HG03139 (cell line): ENCODE measurements around the gene PBX1.

Source experiments
- ATAC-seq: cut with Tn5 transposase; IDR thresholded peaks from one replicate; pipeline ENCODE4 v1.9.1; 2021; ENCODE audit not compliant: unreplicated experiment

The PBX1 gene

GRCh38 chr1:164693564-164694359 lies 134.8 kb downstream of the PBX1 start:
- no peak for ATAC-seq

DNA sequence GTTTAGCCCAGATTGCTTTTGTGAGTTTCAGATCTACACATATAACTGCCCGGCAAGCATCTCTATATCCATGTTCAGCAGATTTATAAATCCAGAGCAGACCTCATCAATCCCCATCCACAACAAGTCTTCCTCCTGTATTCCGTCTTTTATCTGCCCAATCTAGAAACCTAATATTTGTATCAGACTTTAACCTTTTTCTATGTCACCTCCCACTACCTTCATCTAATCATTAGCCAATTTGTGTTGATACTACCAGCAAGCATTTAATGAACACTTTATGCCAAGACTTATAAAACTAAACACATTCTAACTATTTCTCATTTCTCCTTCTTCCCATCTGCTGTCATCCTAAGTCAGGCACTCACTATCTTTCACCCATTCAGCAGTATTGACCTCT lies 135.5 kb downstream of the PBX1 start:
- no peak for ATAC-seq

DNA sequence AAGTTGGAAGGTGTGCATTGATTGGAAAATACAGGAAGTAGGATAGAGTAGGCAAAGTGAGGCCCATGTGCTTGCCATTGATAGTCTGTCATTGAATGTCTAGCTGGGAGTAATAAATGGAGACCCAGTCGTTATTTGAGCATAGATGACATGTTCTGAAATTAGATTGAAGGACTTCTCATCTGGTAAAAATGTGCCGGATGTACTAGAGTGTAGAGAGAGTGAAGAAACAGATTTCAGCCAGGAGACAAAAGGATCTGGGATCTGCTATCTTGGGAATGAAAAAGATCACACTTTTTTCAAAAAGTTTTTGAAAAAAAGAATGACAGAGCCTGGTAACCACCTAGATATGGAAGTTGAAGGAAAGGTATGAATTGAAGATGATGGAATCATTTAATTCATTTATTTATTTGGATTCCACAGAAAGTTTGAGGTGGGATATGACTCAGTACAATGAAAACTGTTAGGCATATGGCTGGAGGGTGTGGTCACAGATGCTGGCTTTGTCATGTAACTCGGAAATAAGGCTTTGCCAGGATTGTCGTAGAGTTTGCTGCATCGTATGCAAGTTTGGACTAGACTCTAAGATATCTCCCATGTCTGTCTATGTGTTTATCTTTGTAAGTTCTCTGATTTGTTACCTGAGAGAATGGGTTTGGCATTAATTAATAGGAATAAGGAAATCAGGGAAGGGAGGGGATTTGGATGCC lies 137.1 kb downstream of the PBX1 start:
- no peak for ATAC-seq

DNA sequence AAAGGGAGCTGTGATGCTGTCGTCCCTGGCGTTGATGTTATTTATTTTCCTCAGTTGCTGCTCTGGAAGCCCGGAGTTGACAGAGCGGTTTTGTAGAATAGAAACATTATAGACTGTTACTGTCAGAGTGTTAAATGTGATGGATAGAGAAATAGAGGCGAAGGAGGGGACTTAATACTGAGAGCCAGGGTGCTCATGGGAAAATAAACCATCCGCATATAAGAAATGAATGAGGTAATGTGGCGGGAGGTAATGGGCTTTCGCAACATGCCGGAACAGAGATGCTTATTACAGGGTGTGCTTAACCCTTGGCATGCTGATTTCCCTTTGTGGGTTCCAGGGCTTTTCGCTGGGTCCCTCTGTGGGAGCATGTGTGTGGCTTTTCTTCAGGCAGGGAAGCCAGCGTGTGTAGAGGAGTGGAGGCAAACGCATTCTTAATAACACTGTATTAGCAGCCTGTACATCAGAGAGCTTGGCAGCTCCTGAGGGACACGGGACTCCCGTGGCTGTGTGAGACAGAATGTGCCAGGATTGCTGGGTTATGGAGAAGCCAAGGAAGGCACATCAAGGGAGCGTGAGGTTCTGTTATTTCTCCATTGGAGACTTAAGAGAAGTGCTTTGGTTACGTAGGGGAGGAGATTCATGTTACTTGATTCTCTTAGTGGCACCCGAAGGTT lies 141.0 kb downstream of the PBX1 start:
- no peak for ATAC-seq

DNA sequence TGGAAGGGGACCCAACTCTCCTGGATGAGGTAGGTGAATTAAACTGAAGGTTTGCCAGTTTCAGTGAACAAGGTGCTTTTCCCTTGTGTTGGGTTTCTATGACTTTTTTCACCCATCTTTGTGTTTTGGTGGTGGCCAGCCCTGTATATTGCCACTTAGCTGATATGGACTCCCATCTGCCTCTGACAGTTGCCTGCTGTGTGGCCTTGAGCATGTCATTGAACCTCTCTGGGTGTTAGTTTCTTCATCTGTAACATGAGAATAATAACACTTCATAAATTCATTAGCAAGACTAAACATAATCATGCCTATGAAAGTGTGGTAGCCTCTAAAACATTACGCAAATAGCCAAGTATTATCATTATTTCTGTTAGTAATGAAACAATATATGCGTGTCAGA lies 141.7 kb downstream of the PBX1 start:
- ATAC-seq, result no peak

DNA sequence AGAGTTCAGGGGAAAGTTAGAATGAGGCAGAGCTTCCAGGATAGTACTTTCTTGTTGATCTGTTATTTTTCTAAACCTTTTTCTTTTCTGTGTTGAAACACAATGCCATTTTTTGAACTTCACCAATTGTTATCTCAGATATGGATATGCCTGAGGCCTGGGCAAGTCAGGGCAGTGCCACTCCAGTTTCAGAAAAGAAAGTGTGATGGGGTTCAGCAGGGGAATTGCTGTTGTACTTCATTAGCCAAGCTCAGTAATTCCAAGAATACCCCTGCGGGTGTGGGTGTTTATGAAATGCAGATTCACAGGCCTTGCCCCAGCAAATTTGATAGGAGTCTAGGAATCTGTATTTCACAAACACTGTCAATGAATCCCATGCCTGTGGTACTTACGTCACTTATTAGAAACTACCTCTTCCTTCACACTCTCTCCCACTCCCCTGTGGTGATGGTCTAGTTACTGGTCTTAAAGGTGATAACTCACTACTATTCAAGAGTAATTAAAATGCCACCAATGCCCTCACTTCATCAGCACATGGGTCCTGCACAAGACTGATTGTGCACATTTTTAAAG lies 142.3 kb downstream of the PBX1 start:
- ATAC-seq, result no peak

GRCh38 chr1:164702216-164702615 lies 143.2 kb downstream of the PBX1 start:
- ATAC-seq, result no peak

- ATAC-seq, result no peak
Measured at GRCh38 chr1:164702664-164703063, 143.7 kb downstream of the PBX1 start.

- ATAC-seq, result no peak
Measured at GRCh38 chr1:164703463-164703862, 144.5 kb downstream of the PBX1 start.

DNA sequence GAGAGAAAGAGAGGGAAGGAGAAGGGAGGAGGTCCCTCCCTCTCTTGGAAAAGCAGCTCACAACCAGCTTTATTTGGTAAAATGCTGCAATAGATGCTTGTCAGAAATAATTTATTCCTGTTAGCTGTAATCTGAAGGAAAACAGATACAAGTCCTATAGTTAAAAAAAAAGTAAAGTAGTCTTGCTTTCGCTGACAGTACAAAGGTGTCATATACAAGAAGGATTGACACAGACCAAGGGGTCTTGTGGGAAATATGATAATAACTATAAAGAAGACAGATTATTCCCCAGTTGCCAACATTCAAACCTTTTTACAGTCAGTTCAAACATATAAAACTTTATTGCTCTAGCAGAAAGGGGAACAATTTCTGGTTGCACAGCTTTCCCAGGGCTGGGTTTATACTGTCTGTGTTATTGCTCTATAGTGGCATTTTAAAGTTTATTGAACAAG lies 145.0 kb downstream of the PBX1 start:
- no peak for ATAC-seq

GRCh38 chr1:164704954-164705353 lies 146.0 kb downstream of the PBX1 start:
- no peak for ATAC-seq

GRCh38 chr1:164706606-164706987 lies 147.6 kb downstream of the PBX1 start:
- ATAC-seq, result no peak

DNA sequence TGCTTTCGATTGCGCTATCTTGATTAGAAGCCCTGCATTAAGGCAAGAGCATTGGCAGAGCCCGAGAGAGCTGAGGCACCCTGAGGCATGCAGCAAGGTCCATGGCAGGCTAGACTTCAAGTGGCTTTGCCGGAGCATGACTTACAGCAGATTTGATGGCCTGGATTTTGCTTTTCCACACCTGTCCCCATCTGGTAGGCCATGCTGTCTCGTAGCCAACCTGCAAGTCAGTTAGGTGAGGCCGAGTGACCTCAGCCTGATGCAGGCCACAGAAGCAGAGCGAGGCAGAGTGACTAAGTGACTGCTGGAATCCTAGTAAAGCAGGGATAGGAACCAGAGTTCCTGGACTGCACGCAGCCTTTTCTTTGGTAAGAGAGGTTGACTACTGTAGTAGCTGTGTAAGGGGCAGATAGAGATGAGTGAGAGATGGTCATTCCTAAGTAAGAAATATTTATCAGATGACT lies 148.9 kb downstream of the PBX1 start:
- no peak for ATAC-seq

DNA sequence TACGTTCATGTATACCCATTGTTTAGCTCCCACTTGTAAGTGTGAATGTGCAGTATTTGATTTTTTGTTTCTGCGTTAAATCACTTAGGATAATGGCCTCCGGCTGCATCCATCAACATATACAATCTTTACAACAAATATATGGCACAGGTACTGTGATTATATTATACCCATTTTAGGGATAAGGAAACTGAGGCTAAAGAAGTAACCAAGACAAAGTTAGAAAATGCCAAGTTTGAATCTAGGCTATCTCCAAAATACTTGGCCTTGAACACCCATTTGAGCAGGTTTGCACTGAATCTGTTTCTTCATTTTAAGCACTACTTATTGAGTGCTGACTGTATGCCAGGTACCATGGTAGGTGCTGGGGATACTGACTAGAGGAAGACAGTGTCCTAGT lies 149.6 kb downstream of the PBX1 start:
- ATAC-seq, result no peak

DNA sequence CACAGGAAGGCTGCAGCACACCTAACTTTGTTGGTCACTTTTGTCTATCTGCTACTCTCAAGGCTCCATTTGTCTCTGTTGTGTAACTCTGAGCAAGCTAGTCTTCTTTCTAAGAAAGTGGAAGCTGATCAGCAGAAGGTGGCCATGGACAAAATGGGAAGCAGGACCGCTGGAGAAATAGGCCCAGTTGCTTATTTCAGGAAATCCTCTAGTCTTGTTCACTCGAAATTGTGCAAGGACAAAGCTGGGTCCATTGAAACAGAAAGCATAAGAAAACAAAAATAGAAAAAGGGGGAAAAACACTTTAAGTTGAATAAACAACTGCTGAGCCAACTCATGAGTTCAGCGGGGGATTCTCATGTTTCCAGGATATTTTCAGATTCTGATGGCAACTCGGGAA lies 150.1 kb downstream of the PBX1 start:
- no peak for ATAC-seq

DNA sequence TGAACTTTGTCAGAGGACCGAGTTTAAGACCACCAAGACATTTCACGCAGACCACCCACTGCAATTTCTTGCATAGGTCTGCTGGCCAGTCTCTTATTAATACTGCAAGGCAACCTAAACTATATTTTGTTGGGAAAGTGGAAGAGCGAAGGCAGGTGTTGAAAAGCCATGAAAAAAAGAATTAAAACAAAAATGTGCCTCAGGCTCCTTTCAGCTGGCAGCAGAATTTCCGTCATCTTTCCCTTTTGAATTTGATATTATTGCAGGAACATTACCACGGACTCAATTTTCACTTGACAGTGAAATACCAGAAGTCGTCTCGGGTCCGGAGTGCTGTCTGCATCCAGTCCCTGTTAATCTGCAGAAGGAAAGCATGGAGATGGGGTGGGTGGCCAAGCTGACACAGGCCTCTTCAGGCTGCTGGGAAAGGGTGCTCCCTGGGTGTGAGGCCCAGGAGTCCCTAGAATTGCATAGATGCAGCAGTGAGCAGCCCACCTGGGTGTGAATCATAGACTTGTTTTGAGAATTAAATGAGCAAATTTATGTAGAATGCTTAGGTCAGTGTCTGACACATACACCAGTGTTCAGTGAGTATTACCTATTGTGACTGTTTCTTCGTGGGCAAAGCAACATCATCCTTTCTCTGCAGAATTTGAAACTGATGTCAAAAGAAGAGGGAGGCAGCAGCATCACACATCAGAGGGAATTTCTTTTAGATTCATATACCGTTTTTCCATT lies 150.7 kb downstream of the PBX1 start:
- no peak for ATAC-seq

DNA sequence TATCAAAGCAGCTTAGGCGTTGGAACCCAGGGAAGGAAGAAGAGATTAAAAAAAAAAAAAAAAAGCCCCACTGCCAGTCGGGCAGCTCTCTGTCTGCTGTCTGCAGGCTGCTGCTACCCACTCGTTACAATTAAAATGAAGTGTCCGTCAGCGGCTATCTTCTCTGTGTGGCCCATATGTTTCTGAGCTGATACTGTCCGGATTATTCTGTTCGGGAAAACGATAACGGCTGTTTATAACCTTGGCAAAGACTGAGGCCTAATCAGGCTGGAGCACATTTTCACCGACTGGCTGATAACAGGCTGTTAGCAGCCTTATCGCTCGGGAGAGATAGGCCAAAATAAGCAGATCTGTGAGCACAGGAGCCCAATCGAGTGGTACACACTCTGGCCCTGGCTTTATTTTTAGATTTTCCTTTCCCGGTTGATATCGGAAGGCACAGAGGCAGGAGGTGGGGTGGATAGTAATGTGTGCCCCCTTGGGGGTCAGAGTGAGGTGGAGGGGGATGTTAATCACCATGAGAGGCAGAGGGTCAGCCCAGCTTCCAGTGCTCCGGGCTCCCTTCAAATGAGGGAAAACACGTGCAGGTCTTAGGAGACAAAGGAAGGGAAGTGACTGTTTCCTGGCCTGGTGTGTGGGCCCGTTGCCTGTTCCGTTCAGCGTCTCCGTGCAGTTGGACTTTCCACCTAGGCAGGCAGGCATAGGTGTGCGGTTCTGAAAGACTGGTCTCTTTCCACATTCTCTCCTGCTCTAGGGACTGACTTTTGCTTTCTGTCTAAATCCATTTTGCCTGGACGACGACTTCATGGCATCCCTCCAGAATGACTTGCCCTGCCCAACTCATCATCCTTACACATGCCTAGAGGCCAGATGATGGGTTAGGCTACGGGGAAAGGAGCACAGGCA lies 153.4 kb downstream of the PBX1 start:
- no peak for ATAC-seq

- ATAC-seq, result no peak
Measured at GRCh38 chr1:164713456-164714207, 154.6 kb downstream of the PBX1 start.
